Measurements from ENCODE around the gene LRP8. TPM values are rescaled to one million over a fixed set of nuclear protein-coding genes. Genes with fewer than 3 reads are reported as not detected.

The LRP8 gene
- total and polyA plus RNA-seq, 2 experiments from 2014 or later, result 2.4 to 2.7 TPM

DNA sequence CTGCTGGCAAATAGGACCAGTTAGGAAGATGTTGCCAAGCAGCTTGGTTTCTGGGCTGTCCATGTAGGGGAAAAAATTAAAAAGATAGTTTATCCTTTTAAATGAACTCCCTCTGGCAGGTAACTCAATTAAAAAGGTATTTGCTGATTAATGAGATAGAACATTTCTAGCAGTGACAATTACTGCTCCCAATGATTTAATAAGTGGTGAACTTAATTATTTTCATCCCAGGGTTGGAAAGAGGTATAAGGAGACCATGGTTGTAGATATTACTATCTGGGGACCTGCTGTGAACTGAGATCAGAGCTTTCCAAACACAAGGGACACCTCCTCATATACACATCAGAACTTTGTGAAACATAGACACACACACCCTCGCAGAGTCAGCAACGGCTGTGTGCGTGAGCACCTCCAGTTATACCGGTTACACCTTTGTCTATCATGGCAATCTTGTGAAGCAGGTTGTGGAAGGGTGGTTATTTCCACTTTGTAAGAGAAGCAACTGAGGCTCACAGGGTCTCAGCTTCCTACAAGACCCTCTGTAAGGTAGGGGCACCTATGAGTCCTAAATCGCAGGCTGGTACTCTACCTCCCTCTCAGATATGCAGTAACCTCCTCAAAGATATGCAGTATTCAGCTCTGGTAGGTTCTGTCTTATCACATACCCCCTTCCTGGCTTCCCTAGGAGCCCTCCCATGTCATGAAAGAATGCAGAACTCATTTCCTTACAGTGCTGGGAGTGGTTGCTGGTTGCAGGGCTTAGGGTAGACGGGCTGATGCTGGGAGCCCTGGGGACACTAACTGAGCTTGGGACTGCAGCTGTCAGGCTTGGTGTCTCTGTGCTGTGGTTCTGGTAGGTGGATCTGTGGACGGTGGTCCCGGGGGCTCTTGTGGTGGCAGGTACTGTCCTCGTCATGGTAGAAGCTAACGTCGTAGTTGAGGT, 71.1 kb downstream of the LRP8 start:
- no peaks in the 10 kb centered on the region for H3K79me2 ChIP-seq
- no peak overlapping the region for H3K4me3 ChIP-seq
- no peaks in the 10 kb centered on the region for H3K9me2 ChIP-seq (replicated peaks; ENCODE audit: insufficient read depth)
- no peaks in the 10 kb centered on the region for H3K36me3 ChIP-seq (replicated peaks; ENCODE audit: insufficient read depth, low read depth)
- H3K4me1 ChIP-seq (ENCODE audit: insufficient read depth), result peaks cover 26% of the 10 kb centered on the region
- no peaks in the 10 kb centered on the region for H4K20me1 ChIP-seq (ENCODE audit: insufficient read depth, poor library complexity, severe bottlenecking)
- peak overlapping the region; percentile 82 for H3K27ac ChIP-seq
- TF ChIP-seq EZH2 (IDR thresholded peaks at IDR 0.05; ENCODE audit: borderline replicate concordance) (no peak), EZH2phosphoT487 (IDR thresholded peaks at IDR 0.05; ENCODE audit: low read depth, severe bottlenecking, unreplicated experiment) (no peak)
- TF ChIP-seq, protein P1, sequence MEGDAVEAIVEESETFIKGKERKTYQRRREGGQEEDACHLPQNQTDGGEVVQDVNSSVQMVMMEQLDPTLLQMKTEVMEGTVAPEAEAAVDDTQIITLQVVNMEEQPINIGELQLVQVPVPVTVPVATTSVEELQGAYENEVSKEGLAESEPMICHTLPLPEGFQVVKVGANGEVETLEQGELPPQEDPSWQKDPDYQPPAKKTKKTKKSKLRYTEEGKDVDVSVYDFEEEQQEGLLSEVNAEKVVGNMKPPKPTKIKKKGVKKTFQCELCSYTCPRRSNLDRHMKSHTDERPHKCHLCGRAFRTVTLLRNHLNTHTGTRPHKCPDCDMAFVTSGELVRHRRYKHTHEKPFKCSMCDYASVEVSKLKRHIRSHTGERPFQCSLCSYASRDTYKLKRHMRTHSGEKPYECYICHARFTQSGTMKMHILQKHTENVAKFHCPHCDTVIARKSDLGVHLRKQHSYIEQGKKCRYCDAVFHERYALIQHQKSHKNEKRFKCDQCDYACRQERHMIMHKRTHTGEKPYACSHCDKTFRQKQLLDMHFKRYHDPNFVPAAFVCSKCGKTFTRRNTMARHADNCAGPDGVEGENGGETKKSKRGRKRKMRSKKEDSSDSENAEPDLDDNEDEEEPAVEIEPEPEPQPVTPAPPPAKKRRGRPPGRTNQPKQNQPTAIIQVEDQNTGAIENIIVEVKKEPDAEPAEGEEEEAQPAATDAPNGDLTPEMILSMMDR (IDR thresholded peaks at IDR 0.05; ENCODE audit: poor library complexity), result no peak
- no peaks in the 10 kb centered on the region for H3K27me3 ChIP-seq
- H3K4me2 ChIP-seq, result no peak overlapping the region
- H3K9me3 ChIP-seq (ENCODE audit: low read depth), result no peaks in the 10 kb centered on the region
- H2AFZ ChIP-seq, result no peak overlapping the region
- no peak for DNase-seq (ENCODE audit: low spot score)
- WGBS (ENCODE audit: low lambda C conversion rate, missing lambda C conversion rate), result 71% methylated on average over 11 of the region's 11 CpGs

DNA sequence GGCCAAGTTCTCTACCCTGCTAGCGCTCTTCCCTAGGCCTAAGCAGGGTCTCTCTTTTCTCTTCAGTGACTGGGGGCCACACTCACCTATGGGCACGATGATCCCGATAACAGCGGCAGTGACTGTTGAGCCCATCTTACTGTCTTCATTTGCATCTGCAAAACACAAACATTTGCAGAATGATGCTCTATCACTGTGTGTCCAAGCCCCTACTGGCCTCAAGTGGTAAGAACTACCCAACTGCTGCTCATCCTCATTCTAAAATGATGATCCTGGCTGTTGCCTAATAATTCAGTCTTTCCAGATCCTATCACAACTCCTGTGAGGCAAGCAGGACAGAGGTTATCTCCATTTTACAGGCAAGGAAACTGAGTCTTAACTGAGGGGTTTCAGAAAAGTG, 72.8 kb downstream of the LRP8 start:
- Histone ChIP-seq H3K9me3 (ENCODE audit: low read depth) (no peaks in the 10 kb centered on the region), H3K27ac (peak overlapping the region; percentile 61), H3K79me2 (no peaks in the 10 kb centered on the region), H3K36me3 (replicated peaks; ENCODE audit: insufficient read depth, low read depth) (no peaks in the 10 kb centered on the region), H4K20me1 (ENCODE audit: insufficient read depth, poor library complexity, severe bottlenecking) (no peaks in the 10 kb centered on the region), H3K4me1 (ENCODE audit: insufficient read depth) (peaks cover 26% of the 10 kb centered on the region), H3K9me2 (replicated peaks; ENCODE audit: insufficient read depth) (no peaks in the 10 kb centered on the region), H3K4me2 (no peak overlapping the region), H3K4me3 (no peak overlapping the region), H3K27me3 (no peaks in the 10 kb centered on the region), H2AFZ (no peak overlapping the region)
- DNase-seq (ENCODE audit: low spot score), result no peak
- WGBS (ENCODE audit: low lambda C conversion rate, missing lambda C conversion rate), result 99% methylated on average over 4 of the region's 4 CpGs
- TF ChIP-seq EZH2phosphoT487 (IDR thresholded peaks at IDR 0.05; ENCODE audit: low read depth, severe bottlenecking, unreplicated experiment) (no peak), EZH2 (IDR thresholded peaks at IDR 0.05; ENCODE audit: borderline replicate concordance) (no peak)

DNA sequence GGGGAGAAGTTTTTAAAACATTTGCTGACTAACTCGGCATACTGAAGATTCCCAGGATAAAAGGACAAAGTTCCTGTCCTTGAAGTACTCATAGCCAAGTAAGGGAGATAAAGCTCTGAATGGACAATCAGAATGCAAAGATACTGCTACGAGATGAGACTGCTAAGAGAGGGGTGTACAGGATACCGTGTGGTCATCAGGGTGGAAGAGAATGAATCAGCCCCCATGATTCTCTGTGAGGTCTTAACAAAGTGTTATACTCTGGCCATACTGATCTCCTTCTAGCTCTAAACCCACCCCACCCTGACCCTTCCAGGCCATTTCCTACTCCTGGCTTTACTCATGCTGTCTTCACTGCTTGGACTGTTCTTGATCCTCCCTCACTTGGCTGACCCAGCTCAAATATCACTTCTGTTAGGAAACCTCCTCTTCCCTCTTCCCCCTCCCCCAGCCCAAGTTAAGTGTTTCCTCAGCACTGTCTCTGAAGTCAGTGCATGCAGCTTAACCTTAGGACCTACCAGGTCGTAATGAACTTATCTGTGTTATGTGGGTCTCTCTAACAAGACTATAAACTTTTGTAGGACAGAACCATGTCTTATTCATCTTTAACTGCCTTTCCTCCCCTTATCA, 73.7 kb downstream of the LRP8 start:
- Histone ChIP-seq H3K4me3 (no peak overlapping the region), H3K4me1 (ENCODE audit: insufficient read depth) (peaks cover 26% of the 10 kb centered on the region), H3K79me2 (no peaks in the 10 kb centered on the region), H3K27me3 (no peaks in the 10 kb centered on the region), H3K36me3 (replicated peaks; ENCODE audit: insufficient read depth, low read depth) (no peaks in the 10 kb centered on the region), H2AFZ (no peak overlapping the region), H3K27ac (peak overlapping the region; percentile 61), H3K9me2 (replicated peaks; ENCODE audit: insufficient read depth) (no peaks in the 10 kb centered on the region), H3K9me3 (ENCODE audit: low read depth) (no peaks in the 10 kb centered on the region), H4K20me1 (ENCODE audit: insufficient read depth, poor library complexity, severe bottlenecking) (no peaks in the 10 kb centered on the region), H3K4me2 (peak overlapping the region; percentile 31)
- WGBS (ENCODE audit: low lambda C conversion rate, missing lambda C conversion rate), result 26% methylated on average over 4 of the region's 4 CpGs
- DNase-seq (ENCODE audit: low spot score), result peak; percentile 52
- TF ChIP-seq, protein P1 (IDR thresholded peaks at IDR 0.05; ENCODE audit: poor library complexity), result no peak
- TF ChIP-seq EZH2 (IDR thresholded peaks at IDR 0.05; ENCODE audit: borderline replicate concordance), result no peak
- no peak for TF ChIP-seq EZH2phosphoT487 (IDR thresholded peaks at IDR 0.05; ENCODE audit: low read depth, severe bottlenecking, unreplicated experiment)

DNA sequence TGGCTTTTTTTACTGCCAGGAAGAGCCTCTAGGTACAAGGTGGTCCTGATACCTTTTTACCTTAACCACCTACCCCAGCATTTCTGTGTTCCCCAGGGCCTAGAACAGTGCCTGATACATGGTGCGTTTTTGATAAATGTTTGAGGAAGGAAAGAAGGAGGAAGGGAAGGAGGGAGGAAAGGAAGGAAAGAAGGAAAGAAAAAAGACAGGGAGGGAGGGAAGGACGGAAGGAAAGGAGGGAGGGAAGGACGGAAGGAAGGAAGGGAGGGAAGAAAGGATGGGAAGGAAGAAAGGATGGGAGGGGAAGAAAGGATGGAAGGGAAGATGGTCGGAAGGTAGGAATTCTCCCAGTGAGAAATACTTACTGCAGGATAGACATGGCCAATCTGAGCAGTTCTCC, 77.5 kb downstream of the LRP8 start:
- Histone ChIP-seq H2AFZ (no peak overlapping the region), H3K27ac (peak overlapping the region; percentile 73), H3K9me2 (replicated peaks; ENCODE audit: insufficient read depth) (no peaks in the 10 kb centered on the region), H3K79me2 (no peaks in the 10 kb centered on the region), H3K4me3 (no peak overlapping the region), H3K27me3 (no peaks in the 10 kb centered on the region), H3K4me2 (no peak overlapping the region), H3K36me3 (replicated peaks; ENCODE audit: insufficient read depth, low read depth) (no peaks in the 10 kb centered on the region), H3K9me3 (ENCODE audit: low read depth) (no peaks in the 10 kb centered on the region), H4K20me1 (ENCODE audit: insufficient read depth, poor library complexity, severe bottlenecking) (no peaks in the 10 kb centered on the region), H3K4me1 (ENCODE audit: insufficient read depth) (peaks cover 14% of the 10 kb centered on the region)
- WGBS (ENCODE audit: low lambda C conversion rate, missing lambda C conversion rate), result 98% methylated on average over 2 of the region's 4 CpGs
- DNase-seq (ENCODE audit: low spot score), result no peak
- no peak for TF ChIP-seq EZH2phosphoT487 (IDR thresholded peaks at IDR 0.05; ENCODE audit: low read depth, severe bottlenecking, unreplicated experiment)
- no peak for TF ChIP-seq EZH2 (IDR thresholded peaks at IDR 0.05; ENCODE audit: borderline replicate concordance)
- TF ChIP-seq, protein P1 (IDR thresholded peaks at IDR 0.05; ENCODE audit: poor library complexity), result no peak

Measured in hepatocyte (in vitro differentiated cells).